ENCODE results near the gene ATP11A. TPM values are rescaled to one million over a fixed set of nuclear protein-coding genes. Genes with fewer than 3 reads are reported as not detected.

The ATP11A gene
- total RNA-seq, 1 experiment from 2014 or later, result 8.7 TPM

GRCh38 chr13:112934078-112934477, 244.2 kb downstream of the ATP11A start:
- no TSS peak for BruUV-seq (replicated peaks)
- no peaks in the 10 kb centered on the region for H3K9me2 ChIP-seq (replicated peaks; ENCODE audit: low read length)
- H3K9ac ChIP-seq (ENCODE audit: low read length), result no peak overlapping the region
- H3K79me2 ChIP-seq (ENCODE audit: low read length), result no peaks in the 10 kb centered on the region
- H3K27ac ChIP-seq (ENCODE audit: low read length), result no peak overlapping the region
- H3F3A ChIP-seq (ENCODE audit: low read length, unreplicated experiment), result no peaks in the 10 kb centered on the region
- no peaks in the 10 kb centered on the region for H4K20me1 ChIP-seq (ENCODE audit: low read length)
- no peak for TF ChIP-seq EZH2phosphoT487 (IDR thresholded peaks at IDR 0.05; ENCODE audit: borderline replicate concordance, low read length)
- no peak for TF ChIP-seq CTCF (conservative IDR thresholded peaks at IDR 0.05; ENCODE audit: low read depth, low read length)
- TF ChIP-seq EZH2 (IDR thresholded peaks at IDR 0.05; ENCODE audit: low read length, unreplicated experiment), result no peak
- DNase-seq (no peak), ATAC-seq (no peak)
- intact Hi-C loops (cut with micrococcal nuclease), result loop anchor here (5.0 kb wide), 1 partner anchor 47 kb away; no protein-coding TSS in a partner anchor
- ChIA-PET CTCF (no interaction called here), POLR2A (ENCODE audit: unreplicated experiment) (no interaction called here)
- H3K4me3 ChIP-seq (ENCODE audit: low read length), result no peak overlapping the region
- peaks cover 5% of the 10 kb centered on the region for H3K4me1 ChIP-seq (ENCODE audit: insufficient read depth, low read length)
- H3K27me3 ChIP-seq (ENCODE audit: low read length), result no peaks in the 10 kb centered on the region
- H3K9me3 ChIP-seq (ENCODE audit: low read length), result no peaks in the 10 kb centered on the region
- no peak overlapping the region for H3K4me2 ChIP-seq (ENCODE audit: low read length)
- H2AFZ ChIP-seq (ENCODE audit: low read length), result no peak overlapping the region
- H3K36me3 ChIP-seq (ENCODE audit: low read depth, low read length), result no peaks in the 10 kb centered on the region

Other genes starting within 250 kb of the ATP11A start
- 25.8 and 25.9 TPM in 2 replicates for gene TUBGCP3, start 101.9 kb upstream of the ATP11A start, total RNA-seq (2014; rRNA removed)